GDM1 (cell line): ENCODE measurements around the gene ARHGEF7.
"Not testable (repeated sequence)": the region's sequence is repeated elsewhere in the genome, so short reads cannot be mapped to it uniquely, and the experiment has no call there.

ENCODE experiments used
- DNase-seq: peaks from one replicate; lab custom pipeline; 2025; lab: John Stamatoyannopoulos, UW

ARHGEF7 gene, protein sequence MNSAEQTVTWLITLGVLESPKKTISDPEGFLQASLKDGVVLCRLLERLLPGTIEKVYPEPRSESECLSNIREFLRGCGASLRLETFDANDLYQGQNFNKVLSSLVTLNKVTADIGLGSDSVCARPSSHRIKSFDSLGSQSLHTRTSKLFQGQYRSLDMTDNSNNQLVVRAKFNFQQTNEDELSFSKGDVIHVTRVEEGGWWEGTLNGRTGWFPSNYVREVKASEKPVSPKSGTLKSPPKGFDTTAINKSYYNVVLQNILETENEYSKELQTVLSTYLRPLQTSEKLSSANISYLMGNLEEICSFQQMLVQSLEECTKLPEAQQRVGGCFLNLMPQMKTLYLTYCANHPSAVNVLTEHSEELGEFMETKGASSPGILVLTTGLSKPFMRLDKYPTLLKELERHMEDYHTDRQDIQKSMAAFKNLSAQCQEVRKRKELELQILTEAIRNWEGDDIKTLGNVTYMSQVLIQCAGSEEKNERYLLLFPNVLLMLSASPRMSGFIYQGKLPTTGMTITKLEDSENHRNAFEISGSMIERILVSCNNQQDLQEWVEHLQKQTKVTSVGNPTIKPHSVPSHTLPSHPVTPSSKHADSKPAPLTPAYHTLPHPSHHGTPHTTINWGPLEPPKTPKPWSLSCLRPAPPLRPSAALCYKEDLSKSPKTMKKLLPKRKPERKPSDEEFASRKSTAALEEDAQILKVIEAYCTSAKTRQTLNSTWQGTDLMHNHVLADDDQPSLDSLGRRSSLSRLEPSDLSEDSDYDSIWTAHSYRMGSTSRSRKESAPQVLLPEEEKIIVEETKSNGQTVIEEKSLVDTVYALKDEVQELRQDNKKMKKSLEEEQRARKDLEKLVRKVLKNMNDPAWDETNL

DNA sequence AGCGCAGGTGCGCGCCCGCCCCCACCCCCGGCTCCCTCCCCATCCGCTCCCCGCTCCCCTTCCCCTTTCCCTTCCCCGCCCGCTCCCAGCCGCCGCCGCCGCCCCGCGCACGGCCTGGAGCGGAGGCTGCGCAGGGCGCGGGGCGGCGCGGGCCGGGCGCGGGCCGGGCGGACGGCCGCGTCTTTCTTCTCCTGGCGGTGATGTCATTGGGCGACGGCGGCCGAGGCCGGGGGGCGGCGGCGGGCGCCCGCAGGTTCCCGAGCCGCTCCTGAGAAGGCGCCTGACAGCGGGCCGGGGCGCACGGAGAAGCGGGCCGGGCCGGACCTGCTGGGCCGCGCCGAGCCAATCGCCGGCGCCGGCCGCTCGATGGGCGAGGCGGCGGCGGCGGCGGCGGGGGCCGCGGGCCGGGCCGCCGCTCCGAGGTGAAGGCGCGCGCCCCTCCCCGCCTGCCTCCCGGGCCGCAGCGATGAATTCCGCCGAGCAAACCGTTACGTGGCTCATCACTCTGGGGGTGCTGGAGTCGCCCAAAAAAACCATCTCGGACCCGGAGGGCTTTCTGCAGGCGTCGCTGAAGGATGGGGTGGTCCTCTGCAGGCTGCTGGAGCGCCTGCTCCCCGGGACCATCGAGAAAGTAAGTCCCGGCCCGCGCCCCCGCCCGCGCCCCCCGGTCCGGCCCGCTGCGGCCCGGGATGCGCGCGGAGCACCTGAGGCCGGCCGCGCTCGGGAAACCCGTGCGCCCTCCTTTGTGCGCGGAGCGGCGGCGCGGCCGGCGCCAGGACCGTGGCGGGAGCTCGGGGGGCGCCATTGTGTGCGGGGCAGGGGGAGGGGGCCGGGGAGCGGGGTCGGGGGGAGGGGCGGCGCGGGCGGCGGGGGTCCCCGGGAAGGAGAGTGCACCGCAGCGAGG is at the start of gene ARHGEF7:
Gene ARHGEF7 (plus strand): TSS at position 250 of the 904 bp plus-strand sequence. CDS start 217 bp downstream, at position 467.
- DNase-seq: no peak

DNA sequence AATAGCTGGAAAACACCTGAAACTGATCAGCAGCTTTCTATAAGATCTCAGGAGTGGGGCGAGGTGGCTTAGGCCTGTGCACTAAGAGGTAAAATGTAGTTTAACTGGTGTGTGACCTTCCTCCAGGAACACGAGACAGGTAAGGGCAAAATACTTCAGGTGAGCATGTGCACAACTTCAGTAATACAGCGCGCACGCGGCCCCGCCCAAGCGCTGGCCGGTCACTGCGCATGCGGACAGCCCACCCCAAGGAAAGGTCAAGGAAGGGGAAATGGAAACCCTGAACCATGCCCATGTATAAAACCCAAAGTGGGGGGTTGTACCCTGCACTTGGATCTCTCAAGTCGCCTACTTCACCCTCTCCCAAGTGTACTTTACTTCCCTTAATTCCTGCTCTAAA is 49.4 kb upstream of the ARHGEF7 start:
- no peak for DNase-seq

DNA sequence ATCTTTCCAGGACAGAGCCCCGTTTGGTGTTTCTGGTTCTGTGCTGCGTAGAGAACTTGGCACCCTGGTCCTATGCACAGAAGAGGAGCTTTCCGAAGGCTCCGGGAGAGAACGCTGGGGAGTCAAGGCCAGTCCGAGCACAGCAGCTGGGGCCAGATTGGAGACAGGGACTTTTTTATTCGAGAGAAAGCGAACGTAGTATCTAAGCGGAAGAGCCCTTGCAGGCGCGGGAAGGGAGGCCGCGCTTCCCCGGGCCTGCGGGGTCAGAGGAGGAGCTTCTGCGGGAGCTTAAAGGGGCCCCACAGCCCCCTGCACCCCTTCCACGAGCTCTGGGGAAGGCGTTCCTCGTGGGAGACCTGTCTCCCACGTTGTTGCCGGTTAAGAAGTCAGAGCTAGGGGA is 48.6 kb upstream of the ARHGEF7 start:
- DNase-seq: no peak

DNA sequence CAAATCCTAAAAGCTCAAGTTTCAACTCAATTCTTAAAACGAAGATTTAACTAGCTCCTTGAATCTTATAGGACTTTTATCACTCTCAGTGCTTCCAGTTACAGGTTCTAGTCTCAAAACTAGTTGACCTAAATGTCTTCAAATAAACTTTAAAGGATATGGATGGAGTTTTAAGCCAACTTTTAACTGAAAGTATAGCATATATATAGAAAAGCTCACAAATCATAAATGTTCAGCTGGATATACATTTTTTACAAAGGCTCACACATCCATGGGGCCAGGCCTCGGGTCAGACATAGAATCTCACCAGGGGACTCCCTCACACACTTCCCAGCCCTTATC is 47.1 kb upstream of the ARHGEF7 start:
- DNase-seq: no peak

DNA sequence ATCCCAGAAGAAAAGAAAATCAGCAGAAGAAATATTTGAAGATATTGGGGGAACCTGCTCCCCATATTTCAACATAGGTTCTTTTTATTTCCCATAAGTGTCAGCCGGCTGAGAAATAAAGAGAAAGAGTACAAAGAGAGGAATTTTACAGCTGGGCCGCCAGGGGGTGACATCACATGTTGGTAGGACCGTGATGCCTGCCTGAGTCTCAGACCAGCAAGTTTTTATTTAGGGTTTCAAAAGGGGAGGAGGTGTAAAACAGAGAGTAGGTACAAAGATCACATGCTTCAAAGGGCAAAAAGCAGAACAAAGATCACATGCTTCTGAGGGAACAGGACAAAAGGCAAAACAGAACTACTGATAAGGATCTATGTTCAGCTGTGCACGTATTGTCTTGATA is 44.0 kb upstream of the ARHGEF7 start:
- not testable (repeated sequence) for DNase-seq

DNA sequence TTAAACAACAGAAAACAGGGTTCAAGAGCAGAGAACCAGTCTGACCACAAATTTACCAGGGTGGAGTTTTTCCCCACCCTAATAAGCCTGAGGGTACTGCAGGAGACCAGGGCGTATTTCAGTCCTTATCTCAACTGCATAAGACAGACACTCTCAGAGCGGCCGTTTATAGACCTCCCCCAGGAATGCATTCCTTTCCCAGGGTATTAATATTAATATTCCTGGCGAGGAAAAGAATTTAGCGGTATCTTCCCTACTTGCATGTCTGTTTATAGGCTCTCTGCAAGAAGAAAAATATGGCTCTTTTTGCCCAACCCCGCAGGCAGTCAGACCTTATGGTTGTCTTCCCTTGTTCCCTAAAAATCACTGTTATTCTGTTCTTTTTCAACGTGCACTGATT is 43.6 kb upstream of the ARHGEF7 start:
- not testable (repeated sequence) for DNase-seq

DNA sequence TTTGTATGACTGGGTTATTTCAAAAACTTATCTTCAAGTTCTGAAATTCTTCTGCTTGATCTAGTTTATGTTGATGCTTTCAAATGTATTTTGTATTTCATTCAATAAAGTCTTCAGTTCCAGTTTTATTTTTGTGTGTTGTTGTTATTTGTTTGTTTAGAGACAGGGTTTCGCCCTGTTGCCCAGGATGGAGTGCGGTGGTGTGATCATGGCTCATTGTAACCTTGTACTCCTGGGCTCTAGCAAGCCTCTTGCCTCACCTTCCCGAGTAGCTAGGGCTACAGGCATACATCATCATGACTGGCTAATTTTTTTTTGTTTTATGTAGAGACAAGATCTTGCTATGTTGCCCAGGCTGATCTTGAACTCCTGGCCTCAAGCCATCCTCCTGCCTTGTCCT is 40.3 kb upstream of the ARHGEF7 start:
- no peak for DNase-seq

DNA sequence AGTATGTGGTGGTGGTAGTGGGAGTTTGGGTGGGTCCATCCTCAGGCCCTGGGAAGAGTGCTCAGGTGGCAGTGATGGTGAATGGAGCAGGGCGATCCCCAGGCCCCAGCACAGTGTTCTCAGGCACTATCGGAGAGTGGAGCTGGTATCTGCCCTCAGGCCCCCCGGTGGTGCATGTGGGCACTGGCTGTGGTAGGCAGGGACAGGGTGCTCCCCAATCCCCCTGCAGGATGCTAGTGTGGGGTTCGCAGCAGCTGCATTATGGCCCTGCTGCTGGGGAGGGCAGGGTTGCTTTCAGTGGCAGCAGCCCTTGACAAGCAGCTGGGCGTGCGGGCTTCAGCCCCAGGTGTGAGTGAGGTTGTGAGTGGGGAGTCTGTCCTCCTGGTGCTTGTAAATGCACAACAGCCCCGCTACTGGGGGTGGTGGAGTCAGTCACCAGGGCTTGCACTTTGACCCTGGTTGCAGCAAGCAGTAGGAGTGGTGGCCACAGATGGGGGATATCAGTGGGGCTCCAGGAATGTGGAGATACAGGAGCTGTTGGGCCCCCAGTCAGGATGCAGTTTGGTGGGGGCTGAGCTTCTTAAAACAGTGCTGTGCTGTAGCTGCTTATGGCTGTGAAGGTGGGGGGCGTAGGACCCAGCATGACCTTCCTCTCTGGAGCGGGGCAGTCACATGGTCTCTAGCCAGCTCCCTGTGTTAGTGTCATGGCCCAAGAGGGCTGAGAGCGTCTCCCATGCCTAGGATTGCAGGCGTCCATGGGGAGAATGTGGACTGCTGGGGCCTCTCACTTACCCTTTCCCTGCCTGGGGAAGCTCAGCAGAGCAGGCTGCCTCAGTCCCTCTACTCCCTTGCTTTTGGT is 38.7 kb upstream of the ARHGEF7 start:
- DNase-seq: no peak

DNA sequence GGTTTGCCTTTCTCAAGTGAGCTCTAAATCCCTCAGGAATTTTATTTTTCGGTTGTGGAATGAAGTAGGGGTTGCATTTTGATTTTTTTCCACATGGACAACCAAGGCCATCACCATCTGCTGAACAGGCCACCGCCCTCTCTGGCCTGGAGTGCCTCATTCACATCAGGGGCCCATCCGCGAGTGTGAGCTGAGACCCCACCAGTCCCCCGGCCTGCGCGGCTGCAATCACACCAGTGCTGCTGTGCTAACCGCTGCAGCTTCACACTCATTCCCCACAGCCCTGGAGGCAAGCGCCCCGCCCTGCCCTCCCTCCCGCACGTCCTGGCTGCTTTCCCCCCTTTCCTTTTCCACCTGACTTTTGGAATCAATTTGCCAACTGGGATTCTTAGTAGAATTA is 35.7 kb upstream of the ARHGEF7 start:
- no peak for DNase-seq

DNA sequence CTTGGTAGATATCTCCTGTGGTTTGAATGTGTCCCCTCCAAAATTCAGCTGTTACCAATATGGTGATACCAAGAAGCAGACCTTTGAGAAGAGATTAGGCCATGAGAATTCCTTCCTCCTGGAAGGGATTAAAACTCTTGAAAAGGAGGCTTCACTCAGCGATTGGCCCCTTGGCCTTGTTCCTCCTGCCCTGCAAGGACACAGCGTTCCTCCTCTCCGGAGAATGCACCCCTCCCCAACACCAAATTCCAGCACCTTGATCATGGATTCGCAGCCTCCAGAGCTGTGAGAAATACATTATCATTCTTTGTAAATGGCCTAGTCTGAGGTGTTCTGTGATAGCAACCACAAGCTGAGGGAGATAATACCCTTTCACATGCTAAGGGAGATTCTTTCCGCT is 34.5 kb upstream of the ARHGEF7 start:
- DNase-seq: no peak

DNA sequence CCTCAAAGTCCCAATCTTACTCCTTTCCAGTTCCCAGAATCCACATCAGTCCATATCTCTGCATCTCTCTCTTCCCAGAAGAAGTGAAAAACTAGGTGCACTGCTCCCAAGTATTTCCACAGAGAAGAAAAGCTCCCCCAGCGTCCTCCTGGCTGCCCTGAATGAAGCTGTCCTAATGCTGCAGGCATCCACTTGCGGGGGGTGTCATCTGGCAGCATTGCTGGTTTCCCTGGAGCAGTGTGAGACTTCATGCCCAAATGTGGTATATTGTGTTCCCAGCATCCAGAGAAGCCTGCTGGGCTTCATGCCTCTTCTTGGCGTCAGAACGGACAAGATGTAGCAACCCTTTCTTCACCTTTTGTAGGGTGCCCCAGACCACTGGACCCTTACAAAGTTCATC is 32.9 kb upstream of the ARHGEF7 start:
- DNase-seq: no peak

DNA sequence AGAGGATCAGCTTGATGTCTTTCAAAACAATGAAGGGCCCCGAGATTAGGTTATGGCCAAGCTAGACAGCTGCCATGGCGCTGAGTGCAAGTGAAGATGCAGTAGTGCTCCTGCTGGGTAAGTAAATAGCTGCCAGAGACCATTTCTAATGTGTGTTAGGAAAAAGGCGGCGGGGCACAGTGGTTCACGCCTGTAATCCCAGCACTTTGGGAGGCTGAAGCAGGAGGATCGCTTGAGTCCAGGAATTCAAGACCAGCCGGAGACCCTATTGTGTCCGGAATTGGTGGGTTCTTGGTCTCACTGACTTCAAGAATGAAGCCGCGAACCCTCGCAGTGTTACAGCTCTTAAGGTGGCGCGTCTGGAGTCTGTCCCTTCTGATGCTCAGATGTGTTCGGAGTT is 32.3 kb upstream of the ARHGEF7 start:
- DNase-seq: not testable (repeated sequence)

DNA sequence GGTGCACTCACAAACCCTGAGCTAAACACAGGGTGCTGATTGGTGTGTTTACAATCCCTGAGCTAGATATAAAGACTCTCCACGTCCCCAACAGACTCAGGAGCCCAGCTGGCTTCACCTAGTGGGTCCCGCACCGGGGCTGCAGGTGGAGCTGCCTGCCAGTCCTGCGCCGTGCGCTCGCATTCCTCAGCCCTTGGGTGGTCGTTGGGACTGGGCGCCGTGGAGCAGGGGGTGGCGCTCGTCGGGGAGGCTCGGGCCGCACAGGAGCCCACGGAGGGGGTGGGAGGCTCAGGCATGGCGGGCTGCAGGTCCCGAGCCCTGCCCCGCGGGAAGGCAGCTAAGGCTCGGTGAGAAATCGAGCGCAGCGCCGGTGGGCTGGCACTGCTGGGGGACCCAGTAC is 31.4 kb upstream of the ARHGEF7 start:
- not testable (repeated sequence) for DNase-seq

DNA sequence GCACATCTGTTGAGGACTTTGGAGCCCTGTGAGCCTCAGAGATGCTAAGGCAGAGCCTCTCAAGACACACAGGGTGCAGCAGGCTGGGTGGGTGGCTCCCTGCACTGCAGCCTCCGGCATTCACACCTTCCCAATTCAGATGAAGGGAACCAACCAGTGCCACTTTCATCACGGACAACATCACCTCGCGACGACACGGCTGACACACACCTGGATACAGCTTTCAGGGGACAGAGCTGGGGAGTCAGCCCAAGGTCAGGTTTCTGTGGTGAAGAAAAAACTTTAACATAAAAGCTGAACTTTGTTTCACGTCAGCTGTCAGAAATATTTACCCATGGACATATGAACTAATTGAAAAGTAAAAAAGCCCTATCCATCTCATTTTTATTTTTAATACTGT is 24.9 kb upstream of the ARHGEF7 start:
- no peak for DNase-seq

DNA sequence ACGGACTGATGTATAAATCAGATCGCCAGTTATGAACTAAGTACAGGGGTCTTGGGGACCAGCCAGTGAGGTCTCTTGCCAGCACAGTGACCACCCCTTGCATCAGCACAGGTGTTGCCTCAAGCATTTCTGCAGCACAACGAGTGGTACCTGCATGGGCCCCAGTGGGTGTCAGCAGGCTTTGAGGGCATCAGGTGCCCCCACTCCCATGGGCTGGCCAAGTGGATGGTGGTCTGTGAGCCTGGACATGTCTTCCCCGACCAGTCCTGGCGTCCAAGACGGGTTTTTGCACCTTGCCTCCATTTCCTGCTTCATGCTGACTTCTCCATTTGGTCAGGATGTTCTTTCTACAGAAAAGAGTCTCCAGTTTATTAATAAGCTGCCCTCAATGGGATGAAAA is 22.4 kb upstream of the ARHGEF7 start:
- no peak for DNase-seq

DNA sequence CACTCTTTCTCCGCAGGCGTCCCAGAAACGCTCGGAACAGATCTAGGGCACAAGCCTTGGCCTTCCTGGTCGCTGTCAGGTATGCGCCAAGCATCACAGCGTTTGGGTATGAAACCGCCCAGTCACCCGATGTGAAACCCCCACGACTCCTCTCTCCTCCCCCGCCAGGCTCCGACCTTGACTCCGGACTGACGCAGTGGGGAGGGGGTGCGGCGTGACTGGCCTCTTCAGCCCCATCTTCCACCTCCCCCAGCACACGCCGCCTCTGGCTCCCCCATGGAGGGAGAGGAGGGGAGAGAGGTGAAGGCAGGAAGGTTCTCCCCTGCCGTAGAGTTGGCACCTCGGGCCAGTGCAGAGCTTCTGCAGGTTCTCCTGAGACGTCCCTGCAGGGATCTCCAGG is 22.0 kb upstream of the ARHGEF7 start:
- DNase-seq: no peak

DNA sequence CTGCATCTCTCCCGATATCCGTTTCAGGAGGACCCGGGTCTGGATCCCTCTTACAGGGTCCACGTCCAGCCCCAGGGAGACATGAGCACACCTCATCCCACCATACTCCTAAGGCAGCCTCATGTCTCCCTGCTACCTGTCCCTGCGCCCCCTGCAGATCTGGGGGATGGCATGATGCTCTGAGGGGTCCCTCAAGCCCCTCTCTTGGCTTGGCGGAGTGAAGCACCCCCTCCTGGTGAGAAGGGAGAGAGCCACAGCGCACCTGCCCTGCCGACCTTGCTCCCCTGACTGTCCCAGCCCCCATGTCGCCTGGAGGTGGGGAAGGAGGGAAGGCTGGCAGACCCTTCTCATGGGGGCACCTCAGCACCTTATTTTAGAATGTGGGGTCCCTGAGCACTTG is 21.5 kb upstream of the ARHGEF7 start:
- DNase-seq: no peak

DNA sequence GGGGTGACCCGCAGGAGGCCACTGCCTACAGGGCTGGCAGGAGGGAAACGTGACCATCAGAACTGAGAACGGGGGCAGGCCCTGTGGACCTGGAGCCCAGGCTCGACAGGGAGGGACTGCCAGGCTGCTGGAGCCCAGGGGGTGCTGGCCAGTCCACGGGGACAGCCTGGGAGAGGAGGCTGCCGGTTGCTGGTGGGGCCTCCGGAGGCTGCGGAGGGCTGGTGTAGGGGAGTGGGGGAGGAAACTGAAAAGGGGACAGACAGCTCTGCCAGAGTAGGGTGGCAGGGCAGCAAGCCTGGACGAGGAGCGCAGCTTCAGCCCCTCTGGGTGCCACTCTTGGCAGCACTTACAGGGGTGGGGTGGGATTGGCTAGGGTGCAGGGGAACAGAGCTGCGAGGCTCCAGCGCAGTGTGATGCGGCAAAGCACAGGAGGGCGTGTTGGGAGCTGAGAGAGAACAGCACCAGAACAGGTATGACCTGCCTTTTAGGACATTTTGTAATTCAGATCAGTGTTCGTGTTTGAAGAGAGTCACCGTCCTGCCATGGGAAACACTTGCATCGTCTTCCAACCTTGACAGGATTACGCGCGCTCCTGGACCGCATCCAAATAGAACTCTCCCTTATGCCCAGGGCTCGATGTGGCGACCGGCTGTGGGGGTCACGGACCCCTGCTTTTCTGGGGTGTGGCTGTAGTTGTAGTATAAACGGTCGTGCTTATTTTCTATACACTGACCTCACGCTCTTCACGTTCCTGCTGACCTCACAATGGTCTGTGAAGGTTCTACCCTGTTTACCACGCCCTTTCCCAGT is 19.9 kb upstream of the ARHGEF7 start:
- DNase-seq: no peak

DNA sequence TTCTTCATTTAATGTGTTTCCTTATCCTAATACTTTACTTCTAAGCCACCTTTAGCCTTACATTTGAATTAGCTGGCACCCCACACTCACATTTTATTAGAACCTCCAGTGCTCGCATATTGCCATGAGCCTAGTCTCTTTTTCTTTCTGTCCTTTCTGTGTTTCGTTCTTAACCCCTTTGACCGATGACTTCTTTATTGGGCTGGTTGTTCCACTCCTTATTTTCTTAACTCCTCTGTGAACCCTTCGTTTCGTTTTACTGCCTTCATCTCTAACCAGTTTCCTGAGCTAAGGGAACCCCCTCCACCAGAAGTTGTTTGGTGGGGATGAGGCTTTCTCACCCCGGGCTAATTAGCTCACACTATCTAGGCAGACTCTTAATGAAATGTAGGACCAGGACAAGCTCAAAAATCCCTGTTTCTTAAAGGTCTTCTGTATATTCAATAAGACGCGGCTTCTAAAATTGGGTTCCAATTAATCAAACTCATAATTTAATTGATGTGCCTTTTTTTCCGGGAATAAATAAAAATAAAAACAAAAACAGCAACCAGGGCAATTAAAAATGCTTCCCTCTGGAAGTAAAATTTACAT is 19.1 kb upstream of the ARHGEF7 start:
- DNase-seq: no peak

DNA sequence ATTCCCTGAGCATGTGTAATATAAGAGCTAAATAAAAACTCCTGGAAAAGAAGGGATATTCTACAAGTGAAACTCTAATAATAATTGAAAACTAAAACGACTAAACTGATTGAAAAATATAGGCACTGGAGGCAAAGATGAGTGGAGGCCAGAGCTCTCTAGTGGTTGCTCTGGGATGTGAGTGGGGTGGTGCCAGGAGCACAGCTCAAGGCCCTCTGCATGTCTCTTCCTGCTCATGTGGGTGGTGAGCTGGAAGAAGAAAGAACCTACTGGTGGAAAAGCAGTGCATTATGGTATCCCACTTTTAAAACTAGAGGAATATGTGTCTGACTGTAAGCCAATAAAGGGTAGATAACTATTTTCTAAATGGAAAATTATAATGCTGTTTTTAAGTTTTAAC is 15.8 kb upstream of the ARHGEF7 start:
- no peak for DNase-seq
